Measurements from ENCODE around the gene SERHL2.

DNA sequence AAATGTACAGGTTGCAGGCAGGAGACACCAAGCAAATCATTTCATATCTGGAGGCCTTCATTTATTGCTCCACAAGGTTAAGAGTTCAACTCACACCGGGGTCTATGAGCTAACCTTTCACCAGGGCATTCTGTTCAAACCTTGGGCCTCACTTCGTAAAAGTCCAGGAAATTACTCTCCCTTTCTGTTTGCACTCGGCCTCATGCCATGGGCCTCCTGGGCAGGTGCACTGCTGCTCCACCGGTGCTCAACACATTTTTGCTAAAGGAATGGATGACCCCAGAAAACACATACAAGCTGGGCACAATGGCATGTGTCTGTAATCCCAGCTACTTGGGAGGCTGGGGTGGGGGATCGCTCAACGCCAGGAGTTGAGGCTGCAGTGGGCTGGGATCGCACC lies 17.6 kb upstream of the SERHL2 start:
- no peak for TF ChIP-seq CTCF (IDR thresholded peaks at IDR 0.05; ENCODE audit: poor library complexity, severe bottlenecking)
- no peak for TF ChIP-seq POLR2AphosphoS5 (IDR thresholded peaks at IDR 0.05)
